A673 (cell line): Measurements from ENCODE around the gene ACSL6.

Experiments used
- CTCF ChIP-seq: fragments of 300-800, 200-600 bp; sonication (generic); conservative IDR thresholded peaks from 2 replicates; pipeline ENCODE4 v1.5.1; 2017; ENCODE audit warnings: low read depth, mild to moderate bottlenecking, antibody characterized with exemption, low read length, moderate library complexity, mixed read lengths
- EZH2 ChIP-seq: fragments of 200-600 bp; sonication (generic); IDR thresholded peaks from 2 replicates; pipeline ENCODE4 v1.6.1; 2017; ENCODE audit warnings: borderline replicate concordance, low read depth, mild to moderate bottlenecking, mixed read lengths, antibody characterized with exemption, low read length; ENCODE audit not compliant: poor library complexity, severe bottlenecking

DNA sequence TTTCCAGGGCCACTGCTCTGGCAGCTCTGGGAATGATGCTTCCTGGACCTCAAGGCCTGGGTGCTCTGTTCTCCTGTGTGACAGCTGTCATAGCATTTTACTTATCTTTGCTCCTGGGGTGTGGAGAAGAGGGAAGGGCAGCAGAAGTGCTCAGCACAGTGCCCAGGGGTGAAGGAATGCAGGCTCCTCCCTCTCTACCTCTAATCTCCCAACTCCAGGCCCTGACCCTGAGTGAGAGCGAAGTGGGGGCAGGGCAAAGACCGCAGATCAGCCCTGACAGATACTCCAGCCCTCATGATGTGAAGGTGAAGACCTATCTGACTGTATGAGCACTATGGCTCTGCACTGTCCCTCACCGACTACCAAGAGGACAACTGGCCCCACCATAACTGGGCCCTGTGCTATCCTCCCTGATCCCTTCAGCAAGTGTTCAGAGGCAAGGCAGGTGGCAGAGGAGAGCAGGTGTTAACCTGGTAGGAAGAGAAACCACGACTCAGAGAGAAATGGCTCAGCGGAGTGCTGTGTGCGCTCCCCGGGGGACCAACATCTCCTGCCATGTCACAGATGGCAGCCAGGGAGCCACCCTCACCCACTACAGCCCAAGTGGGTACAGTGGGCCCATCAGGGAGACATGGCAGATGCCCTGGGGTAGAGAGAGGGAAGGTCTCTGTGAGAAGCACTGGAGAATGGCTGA, 16.8 kb downstream of the ACSL6 start:
- no peak for TF ChIP-seq EZH2
- no peak for TF ChIP-seq CTCF
